Measurements from ENCODE around the gene PLCB2. TPM values are rescaled to one million over a fixed set of nuclear protein-coding genes. Genes with fewer than 3 reads are reported as not detected.

The PLCB2 gene
- total RNA-seq, 2 experiments from 2014 or later, result 65.3 to 70.7 TPM

- Mint-ChIP-seq H3K9me3 (no peaks in the 10 kb centered on the region), H3K36me3 (no peaks in the 10 kb centered on the region), H3K4me1 (ENCODE audit: low read depth) (peaks cover 18% of the 10 kb centered on the region), H3K4me3 (peak overlapping the region; percentile 60), H3K27me3 (peaks cover 1% of the 10 kb centered on the region), H3K27ac (no peak overlapping the region)
- DNase-seq, result no peak
- intact Hi-C loops (cut with micrococcal nuclease), result loop anchor here (1.0 to 5.0 kb wide), 3 partner anchors 14 to 40 kb away; partner anchors contain the start of genes ANKRD63 and DISP2
- ChIA-PET CTCF (interaction anchor here (0.6 to 23.9 kb wide), 17 partner anchors 8 to 645 kb away, joined by 3 to 500 read pairs (median 5); partner anchors contain the start of genes ANKRD63, CCDC9B, IVD and PLCB2), POLR2A (interaction anchor here (0.6 to 2.8 kb wide), 5 partner anchors 12 to 275 kb away, joined by 3 to 13 read pairs (median 4); partner anchors contain the start of genes IVD and PLCB2)
Observed at GRCh38 chr15:40322531-40323238, 14.9 kb upstream of the PLCB2 start.

- intact Hi-C loops (cut with micrococcal nuclease), result loop anchor here (1.0 to 5.0 kb wide), 3 partner anchors 17 to 39 kb away; partner anchors contain the start of genes ANKRD63 and DISP2
- H3K4me3 Mint-ChIP-seq, result no peak overlapping the region
- peaks cover 16% of the 10 kb centered on the region for H3K4me1 Mint-ChIP-seq (ENCODE audit: low read depth)
- DNase-seq, result peak; percentile 66
- peaks cover 3% of the 10 kb centered on the region for H3K27me3 Mint-ChIP-seq
- H3K27ac Mint-ChIP-seq, result no peak overlapping the region
- no peaks in the 10 kb centered on the region for H3K9me3 Mint-ChIP-seq
- CTCF ChIA-PET, result interaction anchor here (0.6 to 23.9 kb wide), 19 partner anchors 8 to 275 kb away, joined by 3 to 500 read pairs (median 7); partner anchors contain the start of genes ANKRD63, CCDC9B and PLCB2
- POLR2A ChIA-PET, result no interaction called here
- H3K36me3 Mint-ChIP-seq, result no peaks in the 10 kb centered on the region
Observed at GRCh38 chr15:40320931-40321371, 13.2 kb upstream of the PLCB2 start.

DNA sequence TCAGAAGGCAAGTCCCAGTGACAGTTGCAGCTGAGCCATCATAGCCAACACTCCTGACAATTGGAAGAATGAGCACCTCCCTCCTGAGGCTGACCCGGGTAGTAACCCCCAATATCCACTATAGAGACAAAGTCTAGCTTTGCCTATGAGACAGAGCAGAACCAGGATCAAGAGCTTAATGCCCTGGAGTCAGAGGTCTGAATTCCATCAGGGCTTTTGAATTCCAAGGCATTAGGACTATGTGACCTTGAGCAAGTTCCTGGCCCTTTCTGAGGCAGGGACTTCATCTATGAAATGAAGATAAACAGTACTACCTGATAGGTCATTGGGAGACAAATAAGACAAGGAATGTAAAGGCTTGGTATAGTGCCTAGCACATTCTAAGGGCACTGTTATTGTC, 12.7 kb upstream of the PLCB2 start:
- CTCF ChIA-PET, result interaction anchor here (0.6 to 23.9 kb wide), 15 partner anchors 9 to 187 kb away, joined by 3 to 500 read pairs (median 7); partner anchors contain the start of gene PLCB2
- peak overlapping the region; percentile 15 for H3K27ac Mint-ChIP-seq
- intact Hi-C loops (cut with micrococcal nuclease), result loop anchor here (5.0 kb wide), 2 partner anchors 37 to 38 kb away; partner anchors contain the start of genes ANKRD63 and DISP2

GRCh38 chr15:40317580-40317979, 9.8 kb upstream of the PLCB2 start:
- H3K4me1 Mint-ChIP-seq (ENCODE audit: low read depth), result peaks cover 12% of the 10 kb centered on the region
- H3K36me3 Mint-ChIP-seq, result no peaks in the 10 kb centered on the region
- H3K27me3 Mint-ChIP-seq, result peaks cover 3% of the 10 kb centered on the region
- intact Hi-C loops (cut with micrococcal nuclease), result no loop called here
- no peak overlapping the region for H3K4me3 Mint-ChIP-seq
- CTCF ChIA-PET, result interaction anchor here (0.6 to 23.9 kb wide), 9 partner anchors 7 to 108 kb away, joined by 3 to 500 read pairs (median 4); partner anchors contain the start of gene PLCB2
- no peak overlapping the region for H3K27ac Mint-ChIP-seq
- POLR2A ChIA-PET, result no interaction called here
- no peak for DNase-seq
- no peaks in the 10 kb centered on the region for H3K9me3 Mint-ChIP-seq

More for the DNA sequence above, 12.7 kb upstream of the PLCB2 start:
- H3K27me3 Mint-ChIP-seq, result peaks cover 3% of the 10 kb centered on the region
- H3K4me3 Mint-ChIP-seq, result no peak overlapping the region
- DNase-seq, result no peak
- no peaks in the 10 kb centered on the region for H3K36me3 Mint-ChIP-seq
- POLR2A ChIA-PET, result interaction anchor here (1.8 kb wide), 1 partner anchor 12 kb away, joined by 4 read pairs; no protein-coding TSS in a partner anchor
- peaks cover 13% of the 10 kb centered on the region for H3K4me1 Mint-ChIP-seq (ENCODE audit: low read depth)
- H3K9me3 Mint-ChIP-seq, result no peaks in the 10 kb centered on the region

DNA sequence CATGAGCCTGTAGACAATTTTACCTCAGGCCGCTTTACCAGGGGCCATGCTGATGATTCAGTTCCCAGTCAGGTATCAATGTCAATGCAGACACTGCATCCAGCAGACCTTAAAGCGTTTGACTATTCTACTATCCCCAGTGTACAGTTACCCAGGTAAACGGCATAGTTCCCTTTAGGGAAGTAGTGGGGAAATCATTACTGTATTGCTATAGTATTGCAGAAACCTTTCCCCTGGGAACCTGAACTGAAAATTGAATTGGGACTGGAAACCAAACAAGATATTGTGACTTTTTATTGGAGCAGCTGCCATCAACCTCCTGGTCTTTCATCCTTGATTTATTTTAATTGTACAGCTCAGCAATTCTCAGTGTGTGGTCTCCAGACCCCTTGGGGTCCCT, 9.2 kb upstream of the PLCB2 start:
- H3K36me3 Mint-ChIP-seq, result no peaks in the 10 kb centered on the region
- H3K4me3 Mint-ChIP-seq, result no peak overlapping the region
- no peak for DNase-seq
- H3K27ac Mint-ChIP-seq, result no peak overlapping the region
- ChIA-PET CTCF (interaction anchor here (1.3 to 23.9 kb wide), 6 partner anchors 8 to 41 kb away, joined by 3 to 500 read pairs (median 4); partner anchors contain the start of gene PLCB2), POLR2A (no interaction called here)
- peaks cover 3% of the 10 kb centered on the region for H3K27me3 Mint-ChIP-seq
- intact Hi-C loops (cut with micrococcal nuclease), result no loop called here
- H3K9me3 Mint-ChIP-seq, result no peaks in the 10 kb centered on the region
- peaks cover 12% of the 10 kb centered on the region for H3K4me1 Mint-ChIP-seq (ENCODE audit: low read depth)

GRCh38 chr15:40314723-40315276, 7.1 kb upstream of the PLCB2 start:
- Mint-ChIP-seq H3K27ac (no peak overlapping the region), H3K36me3 (no peaks in the 10 kb centered on the region), H3K4me3 (no peak overlapping the region), H3K27me3 (peaks cover 3% of the 10 kb centered on the region), H3K4me1 (ENCODE audit: low read depth) (peaks cover 12% of the 10 kb centered on the region), H3K9me3 (no peaks in the 10 kb centered on the region)
- intact Hi-C loops (cut with micrococcal nuclease), result no loop called here
- no peak for DNase-seq
- ChIA-PET POLR2A (no interaction called here), CTCF (interaction anchor here (0.6 to 23.9 kb wide), 7 partner anchors 8 to 107 kb away, joined by 3 to 500 read pairs (median 4); no protein-coding TSS in a partner anchor)

DNA sequence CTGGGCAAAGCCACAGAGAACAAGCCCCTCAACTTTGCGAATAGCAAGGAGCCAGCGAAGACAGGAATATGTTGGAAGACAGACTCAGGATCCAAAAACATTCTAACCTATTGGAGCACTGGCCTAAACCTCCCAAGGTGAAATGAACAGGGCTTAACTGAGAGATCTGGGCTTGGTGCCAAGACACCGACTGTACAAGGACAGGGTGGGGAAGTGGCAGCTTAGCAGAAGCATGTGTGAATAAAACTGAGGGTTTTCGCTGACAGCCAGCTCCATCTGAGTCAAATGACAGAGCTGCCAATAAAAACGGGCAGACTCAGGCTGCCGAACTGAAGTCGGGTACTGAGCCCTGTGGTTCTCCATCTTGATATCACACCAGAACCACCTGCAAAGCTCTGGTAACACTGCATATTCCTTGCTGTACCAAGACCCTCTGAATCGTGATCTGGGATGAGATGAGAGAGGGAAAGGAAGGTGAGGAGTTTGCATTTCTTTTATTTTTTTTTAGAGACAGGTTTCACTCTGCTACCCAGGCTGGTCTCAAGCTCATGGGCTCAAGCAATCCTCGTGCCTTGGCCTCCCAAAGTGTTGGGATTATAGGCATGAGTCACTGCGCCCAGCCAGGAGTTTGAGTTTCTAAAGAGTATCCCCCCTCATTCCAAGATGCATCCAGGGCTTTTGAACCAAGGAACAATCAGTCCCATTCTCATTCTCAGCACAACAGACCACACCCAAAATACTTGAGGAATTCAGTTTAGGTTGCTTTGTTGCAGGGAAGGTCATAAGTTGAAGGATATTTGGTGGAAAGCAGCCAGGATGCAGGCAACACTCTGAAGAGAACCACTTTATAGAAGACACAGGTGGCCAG, 6.0 kb upstream of the PLCB2 start:
- intact Hi-C loops (cut with micrococcal nuclease), result no loop called here
- Mint-ChIP-seq H3K9me3 (no peaks in the 10 kb centered on the region), H3K27me3 (peaks cover 3% of the 10 kb centered on the region), H3K4me3 (no peak overlapping the region), H3K36me3 (no peaks in the 10 kb centered on the region), H3K27ac (peak overlapping the region; percentile 31), H3K4me1 (ENCODE audit: low read depth) (peaks cover 22% of the 10 kb centered on the region)
- DNase-seq, result peak; percentile 48
- ChIA-PET POLR2A (no interaction called here), CTCF (interaction anchor here (0.6 to 23.9 kb wide), 9 partner anchors 7 to 108 kb away, joined by 3 to 500 read pairs (median 6); partner anchors contain the start of genes ANKRD63 and INAFM2)

DNA sequence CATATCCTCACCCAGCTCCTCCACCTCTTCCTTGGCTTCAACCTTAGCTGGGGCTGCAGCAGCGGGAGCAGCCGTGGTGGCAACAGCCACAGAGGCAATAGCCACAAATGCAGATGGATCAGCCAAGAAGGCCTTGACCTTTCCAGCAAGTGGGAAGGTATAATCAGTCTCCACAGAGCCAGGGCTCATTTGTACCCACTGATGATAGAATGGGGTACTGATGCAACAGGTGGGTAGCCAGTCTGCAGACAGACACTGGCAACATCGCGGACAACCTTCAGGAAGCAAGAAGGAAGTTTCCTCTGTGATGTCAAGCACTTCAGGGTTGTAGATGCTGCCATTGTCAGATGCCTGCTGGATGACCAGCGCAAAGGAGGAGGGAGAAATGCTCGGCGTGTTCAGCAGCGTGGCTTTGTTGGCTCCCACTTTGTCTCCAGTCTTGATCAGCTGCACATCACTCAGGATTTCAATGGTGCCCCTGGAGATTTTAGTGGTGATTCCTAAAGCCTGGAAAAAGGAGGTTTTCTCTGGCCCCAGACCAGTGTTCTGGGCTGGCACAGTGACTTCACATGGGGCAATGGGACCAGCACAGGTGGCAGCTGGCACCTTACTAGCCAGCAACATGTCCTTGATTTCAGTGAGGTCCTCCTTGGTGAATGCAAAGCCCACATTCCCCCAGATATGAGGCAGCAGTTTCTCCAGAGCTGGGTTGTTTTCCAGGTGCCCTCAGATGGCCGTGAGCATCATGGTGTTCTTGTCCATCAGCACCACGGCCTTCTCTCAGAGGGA, 4.8 kb upstream of the PLCB2 start:
- no peaks in the 10 kb centered on the region for H3K9me3 Mint-ChIP-seq
- ChIA-PET POLR2A (no interaction called here), CTCF (interaction anchor here (1.5 to 23.9 kb wide), 6 partner anchors 8 to 95 kb away, joined by 3 to 500 read pairs (median 68); partner anchors contain the start of genes ANKRD63, CCDC9B and INAFM2)
- H3K27ac Mint-ChIP-seq, result no peak overlapping the region
- peaks cover 26% of the 10 kb centered on the region for H3K4me1 Mint-ChIP-seq (ENCODE audit: low read depth)
- no peak for DNase-seq
- intact Hi-C loops (cut with micrococcal nuclease), result no loop called here
- no peaks in the 10 kb centered on the region for H3K36me3 Mint-ChIP-seq
- peaks cover 2% of the 10 kb centered on the region for H3K27me3 Mint-ChIP-seq
- H3K4me3 Mint-ChIP-seq, result no peak overlapping the region

DNA sequence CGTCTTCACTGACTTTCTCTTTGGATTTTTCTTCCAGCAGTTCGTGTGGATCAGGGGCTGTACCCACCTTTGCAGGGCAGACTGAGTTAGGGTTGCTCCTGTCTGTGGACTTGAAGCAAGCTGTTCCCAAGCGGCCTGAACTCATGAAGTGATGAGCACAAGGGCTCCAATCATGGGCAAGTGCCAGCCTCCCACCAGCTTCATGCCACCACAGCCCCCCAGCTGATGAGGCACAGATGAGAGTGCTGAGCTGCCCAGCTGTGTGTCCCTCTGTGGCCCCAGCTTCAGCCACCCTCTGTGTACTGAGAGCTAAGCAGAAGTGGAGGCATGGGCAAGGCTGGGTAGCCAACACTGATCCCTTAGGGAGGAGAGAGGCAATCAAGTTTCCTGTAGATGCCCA, 3.3 kb upstream of the PLCB2 start:
- Mint-ChIP-seq H3K4me3 (no peak overlapping the region), H3K27me3 (no peaks in the 10 kb centered on the region), H3K27ac (no peak overlapping the region), H3K9me3 (no peaks in the 10 kb centered on the region), H3K4me1 (ENCODE audit: low read depth) (peaks cover 33% of the 10 kb centered on the region), H3K36me3 (no peaks in the 10 kb centered on the region)
- POLR2A ChIA-PET, result interaction anchor here (0.8 kb wide), 1 partner anchor 8 kb away, joined by 3 read pairs; no protein-coding TSS in a partner anchor
- intact Hi-C loops (cut with micrococcal nuclease), result loop anchor here (1.0 kb wide), 1 partner anchor 32 kb away; no protein-coding TSS in a partner anchor
- DNase-seq, result no peak
- CTCF ChIA-PET, result interaction anchor here (1.2 to 23.9 kb wide), 10 partner anchors 10 to 95 kb away, joined by 3 to 500 read pairs (median 20); partner anchors contain the start of genes ANKRD63, CCDC9B, INAFM2 and IVD

DNA sequence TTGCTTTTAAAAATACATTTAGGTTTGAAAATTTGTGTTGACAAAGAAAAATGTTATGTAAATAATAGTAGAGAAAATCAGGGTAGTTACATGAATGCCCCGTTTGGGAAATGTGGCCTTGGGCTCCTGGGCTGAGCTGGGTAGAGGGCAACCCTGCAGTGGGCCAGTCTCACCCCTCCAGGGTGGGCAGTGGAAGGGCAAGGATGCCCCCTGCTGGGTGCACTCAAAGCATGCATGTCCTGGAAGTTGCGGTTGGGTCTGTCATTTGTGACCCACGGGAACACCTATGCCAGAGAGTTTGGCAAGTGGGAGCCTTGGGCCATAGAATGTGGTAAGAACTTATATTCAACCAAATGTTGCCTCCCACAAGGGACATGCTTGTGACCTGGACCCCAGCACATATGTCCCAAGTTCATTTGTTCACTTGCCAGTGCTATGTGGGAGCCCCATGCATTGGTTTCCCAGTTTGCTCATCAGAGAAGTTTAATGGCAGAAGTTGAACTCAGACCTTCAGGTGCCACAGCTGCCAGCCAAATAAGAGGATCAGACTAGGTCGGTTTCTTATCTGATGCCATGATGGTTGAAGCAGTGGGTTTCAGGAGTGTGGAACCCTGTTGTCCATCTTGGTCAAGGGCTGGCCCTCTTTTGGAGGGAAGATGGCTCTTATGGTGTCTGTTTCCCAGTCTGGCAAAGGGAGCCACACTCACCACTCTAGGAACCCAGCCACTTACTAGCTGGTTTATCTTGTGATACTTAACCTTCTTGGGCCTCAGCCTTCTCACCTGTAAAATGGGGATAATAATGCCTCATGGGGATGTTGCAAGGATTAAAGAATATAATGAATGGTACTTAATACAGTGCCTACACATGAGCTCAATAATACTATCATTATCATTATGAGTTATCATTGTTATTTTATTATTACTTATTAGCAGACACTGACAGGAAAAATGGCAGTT, 2.5 kb upstream of the PLCB2 start:
- Mint-ChIP-seq H3K4me3 (peak overlapping the region; percentile 47), H3K27ac (peak overlapping the region; percentile 97), H3K9me3 (no peaks in the 10 kb centered on the region), H3K36me3 (no peaks in the 10 kb centered on the region), H3K4me1 (ENCODE audit: low read depth) (peaks cover 37% of the 10 kb centered on the region), H3K27me3 (no peaks in the 10 kb centered on the region)
- DNase-seq, result peak; percentile 85
- intact Hi-C loops (cut with micrococcal nuclease), result loop anchor here (1.0 kb wide), 1 partner anchor 31 kb away; no protein-coding TSS in a partner anchor
- ChIA-PET POLR2A (interaction anchor here (0.8 kb wide), 1 partner anchor 9 kb away, joined by 3 read pairs; no protein-coding TSS in a partner anchor), CTCF (interaction anchor here (0.7 to 23.9 kb wide), 21 partner anchors 9 to 265 kb away, joined by 3 to 500 read pairs (median 4); partner anchors contain the start of genes ANKRD63, BUB1B, CCDC9B and INAFM2)
